MM.1S (cell line): ENCODE data around the gene ZNF787.

Experiments used
- DNase-seq: peaks from one replicate; pipeline ENCODE4 v3.0.0-alpha.2; 2015
- H2AFZ ChIP-seq: fragments of 300-600 bp; sonication (generic); 2 replicates; pipeline ENCODE4 v1.6.0; 2016; ENCODE audit warnings: antibody characterized with exemption, low read length
- H3F3A ChIP-seq: fragments of 300-600 bp; sonication (generic); 2 replicates; pipeline ENCODE4 v1.6.1; 2016; ENCODE audit warnings: mild to moderate bottlenecking, antibody characterized with exemption, low read length, moderate library complexity, mixed read lengths; ENCODE audit not compliant: insufficient read depth
- H3K27ac ChIP-seq: fragments of 300-600 bp; sonication (generic); 2 replicates; pipeline ENCODE4 v1.5.1; 2016; ENCODE audit warnings: mild to moderate bottlenecking, low read length
- H3K27me3 ChIP-seq: fragments of 300-600 bp; sonication (generic); replicated peaks from 2 replicates; pipeline ENCODE4 v1.6.0; 2016; ENCODE audit warnings: low read length; ENCODE audit not compliant: insufficient read depth
- H3K36me3 ChIP-seq: fragments of 300-600 bp; sonication (generic); replicated peaks from 2 replicates; pipeline ENCODE4 v1.6.1; 2016; ENCODE audit warnings: mild to moderate bottlenecking, low read length, mixed read lengths; ENCODE audit not compliant: insufficient read depth
- H3K4me1 ChIP-seq: fragments of 300-600 bp; sonication (generic); 2 replicates; pipeline ENCODE4 v1.6.1; 2016; ENCODE audit warnings: low read length, mixed read lengths
- H3K4me2 ChIP-seq: fragments of 300-600 bp; sonication (generic); 2 replicates; pipeline ENCODE4 v1.6.0; 2016; ENCODE audit warnings: low read depth, low read length
- H3K4me3 ChIP-seq: fragments of 300-600 bp; sonication (generic); 2 replicates; pipeline ENCODE4 v1.5.1; 2016; ENCODE audit warnings: low read length, mixed read lengths
- H3K79me2 ChIP-seq: fragments of 300-600 bp; sonication (generic); 2 replicates; pipeline ENCODE4 v1.6.1; 2016; ENCODE audit warnings: mixed run types, low read length, mixed read lengths
- H3K9ac ChIP-seq: fragments of 300-600 bp; sonication (generic); 2 replicates; pipeline ENCODE4 v1.6.1; 2016; ENCODE audit warnings: low read length, mixed read lengths
- H3K9me2 ChIP-seq: fragments of 300-600 bp; sonication (generic); replicated peaks from 2 replicates; pipeline ENCODE4 v1.6.1; 2016; ENCODE audit warnings: mild to moderate bottlenecking, low read length, mixed read lengths; ENCODE audit not compliant: insufficient read depth
- H3K9me3 ChIP-seq: fragments of 300-600 bp; sonication (generic); replicated peaks from 2 replicates; pipeline ENCODE4 v1.6.1; 2016; ENCODE audit warnings: mild to moderate bottlenecking, low read length, mixed read lengths; ENCODE audit not compliant: insufficient read depth
- H4K20me1 ChIP-seq: fragments of 300-600 bp; sonication (generic); 2 replicates; pipeline ENCODE4 v1.6.1; 2016; ENCODE audit warnings: mild to moderate bottlenecking, low read length, moderate library complexity, mixed read lengths; ENCODE audit not compliant: insufficient read depth
- CTCF ChIP-seq: fragments of 300-600 bp; sonication (generic); IDR thresholded peaks from 2 replicates; pipeline ENCODE4 v1.5.1; 2016; ENCODE audit warnings: antibody characterized with exemption, low read length, mixed read lengths
- EZH2 ChIP-seq: fragments of 300-600 bp; sonication (generic); optimal IDR thresholded peaks from 2 replicates; pipeline ENCODE3; 2017; ENCODE audit warnings: low read depth, mild to moderate bottlenecking, antibody characterized with exemption, low read length, mixed read lengths
- EZH2phosphoT487 ChIP-seq: fragments of 300-600 bp; sonication (generic); IDR thresholded peaks from 2 replicates; pipeline ENCODE4 v1.6.1; 2018; ENCODE audit warnings: antibody characterized with exemption, low read length

The ZNF787 gene

GRCh38 chr19:56097776-56098175 is 23.3 kb downstream of the ZNF787 start:
- Histone ChIP-seq H3K4me2 (no peak overlapping the region), H3K4me1 (0 out of 2 replicates have a peak, but pooled peaks cover under 1% of the 10 kb centered on the region), H3K9me2 (no peaks in the 10 kb centered on the region), H3K79me2 (peaks cover 66% of the 10 kb centered on the region), H3F3A (0 out of 2 replicates have a peak, but pooled peaks cover under 1% of the 10 kb centered on the region), H3K27me3 (no peaks in the 10 kb centered on the region), H2AFZ (no peak overlapping the region), H3K4me3 (no peak overlapping the region), H4K20me1 (no peaks in the 10 kb centered on the region), H3K9ac (no peak overlapping the region), H3K27ac (no peak overlapping the region), H3K9me3 (no peaks in the 10 kb centered on the region), H3K36me3 (peaks cover 3% of the 10 kb centered on the region; the same call in 1 of the 2 replicates)
- DNase-seq, result no peak
- no peak for TF ChIP-seq CTCF
- TF ChIP-seq EZH2phosphoT487, result no peak
- no peak for TF ChIP-seq EZH2

- Histone ChIP-seq H3K4me3 (no peak overlapping the region), H3K4me2 (no peak overlapping the region), H3K9ac (no peak overlapping the region), H3K27me3 (no peaks in the 10 kb centered on the region), H4K20me1 (no peaks in the 10 kb centered on the region), H2AFZ (no peak overlapping the region), H3F3A (peaks cover 5% of the 10 kb centered on the region), H3K79me2 (peaks cover 67% of the 10 kb centered on the region), H3K36me3 (peaks cover 3% of the 10 kb centered on the region; the same call in 1 of the 2 replicates), H3K27ac (no peak overlapping the region), H3K9me3 (no peaks in the 10 kb centered on the region), H3K9me2 (no peaks in the 10 kb centered on the region), H3K4me1 (peaks cover 5% of the 10 kb centered on the region; the same call in 1 of the 2 replicates)
- no peak for DNase-seq
- TF ChIP-seq CTCF, result no peak
- no peak for TF ChIP-seq EZH2phosphoT487
- TF ChIP-seq EZH2, result no peak
Measured at GRCh38 chr19:56097306-56097705, 23.8 kb downstream of the ZNF787 start.

- no peaks in the 10 kb centered on the region for H4K20me1 ChIP-seq
- H3K36me3 ChIP-seq, result no peaks in the 10 kb centered on the region; the same call in 1 of the 2 replicates
Measured at GRCh38 chr19:56096665-56097064, 24.4 kb downstream of the ZNF787 start.

More at GRCh38 chr19:56096665-56097064, 24.4 kb downstream of the ZNF787 start:
- no peaks in the 10 kb centered on the region for H3K27me3 ChIP-seq
- peaks cover 68% of the 10 kb centered on the region for H3K79me2 ChIP-seq
- no peaks in the 10 kb centered on the region for H3K9me2 ChIP-seq
- no peak overlapping the region for H2AFZ ChIP-seq
- no peak overlapping the region for H3K4me2 ChIP-seq
- H3F3A ChIP-seq, result peaks cover 11% of the 10 kb centered on the region
- peaks cover 9% of the 10 kb centered on the region; the same call in 1 of the 2 replicates for H3K4me1 ChIP-seq
- DNase-seq, result no peak
- TF ChIP-seq EZH2, result no peak
- TF ChIP-seq EZH2phosphoT487, result no peak
- no peak for TF ChIP-seq CTCF
- H3K27ac ChIP-seq, result no peak overlapping the region
- no peak overlapping the region for H3K9ac ChIP-seq
- H3K9me3 ChIP-seq, result no peaks in the 10 kb centered on the region
- H3K4me3 ChIP-seq, result no peak overlapping the region
